ENCODE measurements around the gene BEGAIN. TPM values are rescaled to one million over a fixed set of nuclear protein-coding genes. Genes with fewer than 3 reads are reported as not detected.

BEGAIN gene
- total and polyA plus RNA-seq, 9 donors, result 0.35 to 11.0 (median 4.6) TPM

- no peaks in the 10 kb centered on the region for H3K27me3 ChIP-seq
- H3K27ac ChIP-seq, result no peak overlapping the region
- intact Hi-C loops (cut with DNase I), result no loop called here
- peak; percentile 17 to 54 (median 33) for DNase-seq
- H3K36me3 ChIP-seq, result no peaks in the 10 kb centered on the region
- peaks cover 12% of the 10 kb centered on the region for H3K4me1 ChIP-seq (ENCODE audit: insufficient read depth)
- no peak for TF ChIP-seq CTCF (IDR thresholded peaks at IDR 0.05)
- TF ChIP-seq POLR2A (IDR thresholded peaks at IDR 0.05), result no peak
- TF ChIP-seq EP300 (IDR thresholded peaks at IDR 0.05), result no peak
- 35 to 45% (median 41%) methylated on average over 17 of the region's 17 CpGs for WGBS, 3 donors
- H3K4me3 ChIP-seq, result no peak overlapping the region
- no peaks in the 10 kb centered on the region for H3K9me3 ChIP-seq
Observed at GRCh38 chr14:100533656-100534485, 53.3 kb downstream of the BEGAIN start.

GRCh38 chr14:100532906-100533655, 54.1 kb downstream of the BEGAIN start:
- intact Hi-C loops (cut with DNase I), result no loop called here
- H3K4me1 ChIP-seq (ENCODE audit: insufficient read depth), result peaks cover 12% of the 10 kb centered on the region

GRCh38 chr14:100532154-100532861, 54.9 kb downstream of the BEGAIN start:
- peak in 3 of 5 donors; percentile 20 to 44 (median 28) for DNase-seq
- intact Hi-C loops (cut with DNase I), result no loop called here
- Histone ChIP-seq H3K4me3 (no peak overlapping the region), H3K27ac (peak overlapping the region in 1 of 2 donors; percentile 8), H3K27me3 (no peaks in the 10 kb centered on the region), H3K36me3 (no peaks in the 10 kb centered on the region), H3K4me1 (ENCODE audit: insufficient read depth) (peaks cover 12% of the 10 kb centered on the region), H3K9me3 (no peaks in the 10 kb centered on the region)
- WGBS, 3 donors, result 56 to 62% (median 59%) methylated on average over 12 of the region's 12 CpGs
- TF ChIP-seq EP300 (IDR thresholded peaks at IDR 0.05) (no peak), CTCF (IDR thresholded peaks at IDR 0.05) (no peak), POLR2A (IDR thresholded peaks at IDR 0.05) (no peak)

More at GRCh38 chr14:100532906-100533655, 54.1 kb downstream of the BEGAIN start:
- WGBS, 3 donors, result 33 to 35% (median 34%) methylated on average over 11 of the region's 11 CpGs
- peak; percentile 58 to 83 (median 76) for DNase-seq
- no peaks in the 10 kb centered on the region for H3K36me3 ChIP-seq
- H3K27ac ChIP-seq, result peak overlapping the region in 1 of 2 donors; percentile 8
- TF ChIP-seq POLR2A (IDR thresholded peaks at IDR 0.05), result no peak
- no peak for TF ChIP-seq CTCF (IDR thresholded peaks at IDR 0.05)
- TF ChIP-seq EP300 (IDR thresholded peaks at IDR 0.05), result no peak
- no peaks in the 10 kb centered on the region for H3K9me3 ChIP-seq
- no peak overlapping the region for H3K4me3 ChIP-seq
- no peaks in the 10 kb centered on the region for H3K27me3 ChIP-seq

Measured in ovary (tissue), 9 donors.